ENCODE data around the gene MRLN.
"Not testable (repeated sequence)": the region's sequence is repeated elsewhere in the genome, so short reads cannot be mapped to it uniquely, and the experiment has no call there.

The MRLN gene

GRCh38 chr10:59753267-59753666 lies at the start of gene MRLN:
TSS of gene MRLN (minus strand) at chr10:59753455.
- no peak for DNase-seq

DNA sequence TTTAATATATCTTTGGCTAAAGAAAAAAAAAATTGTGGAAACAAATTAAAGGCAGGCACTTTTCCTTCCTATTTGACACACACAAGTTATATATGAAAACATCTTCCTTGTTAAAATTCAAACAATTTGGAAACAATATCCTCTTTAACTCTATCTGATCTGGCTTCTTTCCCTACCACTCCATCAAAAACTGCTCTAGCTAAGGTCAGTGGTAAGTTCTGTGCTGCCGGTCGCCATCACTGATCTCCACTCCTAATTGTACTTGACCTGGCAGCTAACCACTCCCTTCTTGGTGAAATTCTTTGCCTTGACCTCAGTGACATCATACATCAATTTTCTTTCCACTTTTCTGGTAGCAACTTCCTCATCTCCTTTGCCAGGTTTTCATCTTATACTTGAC lies 47.9 kb upstream of the MRLN start:
- no peak for DNase-seq

DNA sequence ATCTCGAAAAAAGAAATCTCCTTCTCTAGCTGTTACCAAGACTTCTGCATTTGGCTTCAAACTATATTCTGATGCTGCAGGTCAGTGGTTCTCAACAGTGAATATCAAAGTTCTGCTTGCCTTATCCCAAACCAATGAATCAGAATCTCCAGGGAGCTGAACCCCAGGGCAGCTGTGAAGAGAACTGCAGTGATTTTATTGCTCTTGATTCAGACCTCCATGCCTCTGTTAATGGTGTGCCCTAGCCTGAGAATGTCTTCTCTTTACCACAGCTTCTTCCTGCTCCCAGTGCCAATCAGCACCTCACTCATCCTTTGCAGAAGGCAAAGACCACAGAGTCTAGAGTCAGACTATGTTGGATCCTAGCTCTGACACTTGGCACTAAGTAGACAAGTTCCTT lies 46.2 kb upstream of the MRLN start:
- no peak for DNase-seq

GRCh38 chr10:59793919-59794318 lies 40.7 kb upstream of the MRLN start:
- no peak for DNase-seq

DNA sequence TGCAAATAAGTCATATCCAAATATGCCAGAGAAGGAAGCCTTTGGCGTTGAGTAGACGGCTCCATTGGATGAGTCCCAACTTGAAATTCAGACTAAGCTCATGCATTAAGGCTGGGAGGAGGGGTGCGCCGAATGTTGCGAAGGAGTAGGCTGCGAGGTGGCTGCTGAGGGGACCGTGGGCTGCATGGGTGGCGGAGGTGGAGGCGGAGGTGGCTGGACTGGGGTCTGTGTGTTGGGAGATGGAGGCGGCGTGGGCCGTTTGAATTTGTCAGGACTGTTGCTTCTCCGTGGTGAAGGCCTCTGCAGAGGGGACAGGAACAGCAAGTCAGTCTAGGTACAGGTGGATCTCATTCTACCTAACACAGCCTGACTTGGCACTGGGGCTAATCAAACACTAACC lies 39.6 kb upstream of the MRLN start:
- no peak for DNase-seq

DNA sequence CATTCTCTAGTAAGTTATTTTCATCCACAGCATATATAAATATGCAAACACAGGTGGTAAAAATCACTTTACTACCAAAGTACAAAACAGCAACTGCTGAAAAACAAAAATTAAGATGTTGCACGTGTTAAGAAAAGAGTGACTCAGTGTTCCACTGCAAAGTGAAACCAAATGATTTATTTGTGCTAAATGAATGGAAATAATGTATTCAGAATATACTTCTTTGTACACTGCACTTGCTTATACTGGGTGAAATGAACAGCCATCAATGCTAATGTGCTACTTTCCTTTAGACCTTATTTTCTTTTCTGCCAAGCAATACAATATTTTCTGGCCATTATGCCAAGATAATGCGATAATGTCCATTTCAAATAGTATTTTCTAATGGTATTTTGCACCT lies 38.3 kb upstream of the MRLN start:
- no peak for DNase-seq

- not testable (repeated sequence) for DNase-seq
These were observed 36.8 kb upstream of the MRLN start for GRCh38 chr10:59790080-59790479.

DNA sequence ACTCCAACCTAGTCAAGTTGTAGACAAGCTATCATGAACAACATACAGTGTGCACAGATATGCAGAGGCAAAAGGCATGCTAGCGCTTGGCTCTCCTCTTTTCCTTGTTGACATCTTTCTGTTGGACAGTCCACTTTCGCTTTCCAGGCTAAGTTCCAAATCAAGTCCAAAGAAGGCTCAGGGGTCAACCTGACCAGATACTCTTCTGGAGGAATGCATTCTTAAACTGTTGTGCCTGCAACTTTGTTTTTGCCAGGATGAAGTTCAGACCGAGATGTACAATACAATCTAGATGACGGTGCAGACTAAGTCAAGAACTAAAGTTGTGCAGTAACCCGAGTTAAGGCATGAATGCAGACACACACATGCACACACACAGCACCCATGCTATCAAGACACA lies 35.7 kb upstream of the MRLN start:
- not testable (repeated sequence) for DNase-seq

- DNase-seq, result not testable (repeated sequence)
These were observed 33.8 kb upstream of the MRLN start for GRCh38 chr10:59787032-59787431.

GRCh38 chr10:59785476-59785875 lies 32.2 kb upstream of the MRLN start:
- DNase-seq, result not testable (repeated sequence)

- no peak for DNase-seq
These were observed 28.3 kb upstream of the MRLN start for GRCh38 chr10:59781511-59781910.

GRCh38 chr10:59779756-59780533 lies 26.7 kb upstream of the MRLN start:
- no peak for DNase-seq

GRCh38 chr10:59774451-59774850 lies 21.2 kb upstream of the MRLN start:
- DNase-seq, result no peak

- no peak for DNase-seq
These were observed 19.8 kb upstream of the MRLN start for GRCh38 chr10:59773088-59773487.

DNA sequence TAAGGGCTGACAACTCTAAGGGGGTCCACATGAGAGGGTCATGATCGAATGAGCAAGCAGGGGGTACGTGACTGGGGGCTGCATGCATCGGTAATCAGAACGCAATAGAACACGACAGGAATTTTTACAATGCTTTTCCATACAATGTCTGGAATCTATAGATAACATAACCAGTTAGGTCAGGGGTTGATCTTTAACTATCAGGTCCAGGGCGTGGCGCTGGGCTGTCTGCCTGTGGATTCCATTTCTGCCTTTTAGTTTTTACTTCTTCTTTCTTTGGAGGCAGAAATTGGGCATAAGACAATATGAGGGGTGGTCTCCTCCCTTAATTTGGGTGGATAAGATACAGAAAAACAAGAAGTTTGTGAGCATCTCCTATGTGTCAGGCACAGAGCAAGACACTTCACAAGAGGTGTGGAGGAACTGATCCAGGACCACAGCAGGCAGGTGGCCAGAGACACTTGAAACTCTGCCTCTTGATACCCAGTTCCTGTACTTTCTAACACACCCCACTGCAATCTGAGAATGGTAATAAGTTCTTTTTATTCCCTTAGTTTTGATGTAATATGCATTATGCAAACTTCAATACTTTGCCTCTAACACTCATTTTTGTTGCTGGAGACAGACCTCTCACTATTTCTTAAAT lies 18.0 kb upstream of the MRLN start:
- DNase-seq, result no peak

- no peak for DNase-seq
These were observed 17.4 kb upstream of the MRLN start for GRCh38 chr10:59770689-59771088.

DNA sequence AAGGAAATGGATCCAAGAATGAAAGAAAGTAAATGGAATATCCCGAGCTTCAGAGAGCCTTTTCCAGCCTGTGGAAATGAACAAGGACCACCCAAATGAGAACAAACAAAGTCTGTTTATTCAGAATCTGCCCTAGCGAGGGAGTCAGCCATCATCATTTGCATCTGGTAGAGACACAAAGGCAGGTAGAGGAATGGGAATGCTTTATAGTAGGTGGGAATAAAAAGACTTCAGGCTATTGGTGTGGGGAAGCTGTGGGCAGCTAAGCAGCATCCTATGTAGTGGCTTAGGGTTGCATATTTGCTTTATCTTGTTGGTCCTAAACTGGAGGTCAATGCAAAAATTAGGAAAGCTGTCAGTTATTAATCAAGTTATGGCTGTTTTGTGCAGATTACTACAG lies 9.2 kb upstream of the MRLN start:
- DNase-seq, result no peak

DNA sequence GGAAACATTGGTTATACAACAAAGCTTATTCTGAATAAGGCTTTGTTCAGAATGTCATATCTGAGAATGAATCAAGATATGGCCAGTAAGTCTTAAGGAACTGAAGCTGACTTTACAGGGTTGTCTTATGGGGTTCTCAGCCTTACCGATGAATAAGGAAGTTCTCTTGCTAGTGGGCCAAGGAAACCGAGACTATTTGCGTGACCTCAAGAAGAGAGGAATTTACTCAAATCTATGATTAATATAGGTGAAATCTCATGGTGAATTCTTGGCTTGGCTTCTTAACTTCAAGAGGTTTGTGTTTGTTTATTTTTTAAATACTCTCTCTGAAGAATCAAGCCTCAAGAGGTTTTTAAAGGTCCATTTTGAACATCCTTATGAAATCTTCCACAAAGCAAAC lies 4.7 kb upstream of the MRLN start:
- no peak for DNase-seq

- DNase-seq, result no peak
These were observed 1.7 kb upstream of the MRLN start for GRCh38 chr10:59754951-59755350.

DNA sequence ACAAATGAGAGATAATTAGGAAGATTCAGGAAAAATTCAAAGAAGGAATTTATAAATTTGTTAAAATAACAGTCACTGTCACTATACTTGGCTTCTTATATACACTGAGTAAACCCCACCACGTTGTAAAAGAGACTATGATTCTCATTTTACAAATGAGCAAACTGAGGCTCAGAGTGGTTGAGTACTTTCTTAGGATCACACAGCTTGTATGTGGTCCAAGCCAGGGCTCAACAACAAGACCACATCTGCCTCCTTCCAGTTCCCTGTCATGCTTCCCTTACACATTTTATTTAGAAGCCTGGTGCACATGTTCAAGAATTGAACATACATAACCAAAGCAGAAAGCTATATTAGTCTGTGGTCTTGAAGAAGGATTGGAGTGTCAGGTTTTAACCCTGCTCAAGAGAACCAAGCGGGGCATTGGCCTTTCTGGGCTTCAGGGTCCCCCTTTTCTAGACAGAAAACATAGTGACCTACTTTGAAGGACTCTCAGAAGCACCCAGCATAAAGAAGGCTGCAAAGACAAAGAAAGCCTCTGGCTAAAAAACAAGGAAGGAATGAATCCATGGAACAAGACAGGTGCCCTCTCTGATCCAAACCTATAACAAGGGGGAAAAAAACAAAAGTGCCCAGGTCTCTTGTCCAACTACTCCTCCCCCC lies 846 bp downstream of the MRLN start:
- DNase-seq, result no peak

DNA sequence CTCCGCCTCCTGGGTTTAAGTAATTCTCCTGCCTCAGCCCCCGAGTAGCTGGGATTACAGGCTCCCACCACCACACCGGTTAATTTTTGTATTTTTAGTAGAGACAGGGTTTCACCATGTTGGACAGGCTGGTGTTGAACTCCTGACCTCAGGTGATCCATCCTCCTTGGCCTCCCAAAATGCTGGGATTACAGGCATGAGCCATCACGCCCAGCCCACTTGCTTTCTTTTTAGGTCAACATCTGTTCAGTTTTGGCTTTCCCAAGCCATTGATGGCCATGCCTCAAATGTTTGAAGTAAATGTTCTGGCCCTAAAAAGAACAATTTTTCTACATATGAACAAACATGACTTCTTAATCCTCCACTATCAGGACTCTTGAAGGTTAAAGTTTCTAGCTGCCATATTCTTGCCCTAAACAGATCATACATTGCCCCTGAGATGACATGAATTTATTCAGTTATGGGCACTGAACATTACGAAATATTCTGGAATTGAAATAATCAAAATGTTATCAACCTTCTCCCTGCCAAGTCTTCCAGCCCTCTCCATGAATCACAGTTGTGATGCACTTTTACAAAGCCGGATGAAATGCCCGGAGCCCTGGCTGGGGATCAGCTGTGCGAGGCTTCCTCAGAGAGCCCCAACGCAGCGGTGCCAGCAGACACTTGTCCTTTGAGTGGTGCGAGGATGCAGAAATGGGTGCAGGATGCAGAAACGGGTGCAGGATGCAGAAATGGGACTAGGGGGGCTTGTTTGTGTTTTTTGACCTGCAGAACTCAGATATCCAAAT lies 2.9 kb downstream of the MRLN start:
- DNase-seq, result no peak

GRCh38 chr10:59748834-59749233 lies 4.4 kb downstream of the MRLN start:
- no peak for DNase-seq

DNA sequence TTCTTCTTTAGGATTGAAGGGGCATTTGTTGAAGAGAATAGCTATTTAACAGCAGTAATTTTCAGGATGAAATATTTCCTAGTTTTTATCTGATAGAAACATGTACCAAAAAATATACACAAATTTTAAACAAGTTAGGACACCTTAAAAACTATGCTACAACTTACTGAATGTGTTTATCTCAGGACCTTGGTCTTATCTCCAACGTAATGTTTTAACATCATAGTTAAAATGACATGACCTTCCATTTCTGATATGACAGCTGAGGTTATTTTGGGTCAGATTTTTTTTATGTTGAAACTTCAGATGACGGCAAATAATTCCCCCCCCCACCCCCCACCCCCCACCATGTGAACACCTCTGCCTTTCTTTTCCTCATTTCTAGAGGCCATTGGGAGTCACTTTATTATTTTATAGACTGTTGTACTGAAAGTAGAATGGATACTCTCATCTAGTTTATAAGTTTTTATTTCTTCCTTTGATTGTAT lies 8.0 kb downstream of the MRLN start:
- DNase-seq, result no peak

Data from activated CD4-positive, alpha-beta T cell treated with anti-CD3 and anti-CD28 coated beads for 1 hour (primary cell).